ENCODE data around the gene DTNA. TPM values are rescaled to one million over a fixed set of nuclear protein-coding genes. Genes with fewer than 3 reads are reported as not detected.
"Not testable (repeated sequence)": the region's sequence is repeated elsewhere in the genome, so short reads cannot be mapped to it uniquely, and the experiment has no call there.

DTNA gene
- total RNA-seq, 4 donors from 2014 or later = 6.7 to 30.5 (median 9.5) TPM

DNA sequence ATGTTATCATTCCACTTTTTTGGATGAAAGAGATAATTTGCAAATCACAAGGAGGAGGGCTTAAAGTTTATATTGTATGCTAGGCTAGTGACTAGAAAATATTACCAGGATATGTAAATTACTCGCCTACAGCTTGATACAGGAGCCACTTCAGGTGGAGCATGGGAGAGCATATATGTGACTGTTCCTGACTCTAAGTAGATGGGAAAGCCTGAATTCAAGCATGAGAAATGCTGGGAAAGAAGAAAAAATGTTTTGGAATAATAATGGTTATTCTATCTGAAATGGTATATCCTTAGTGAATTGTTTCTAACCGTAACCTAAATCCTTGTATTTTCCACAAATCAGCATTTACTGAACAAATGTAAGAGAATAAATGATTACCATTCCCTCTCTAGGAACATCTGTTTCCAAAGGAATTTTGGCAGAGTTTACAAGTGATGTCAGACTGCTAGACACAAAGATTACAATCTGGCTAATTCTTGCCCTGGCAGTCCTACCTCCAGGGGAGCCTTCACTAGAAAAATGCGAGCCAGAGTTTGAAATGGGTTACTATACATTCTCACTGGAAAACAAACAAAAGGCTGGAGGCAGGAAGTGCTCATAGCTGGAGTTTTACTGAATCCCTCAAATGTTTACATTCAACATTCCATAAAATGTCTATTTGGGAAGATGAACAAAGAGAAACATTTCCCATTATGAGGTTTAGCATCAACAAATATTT, 201.7 kb downstream of the DTNA start:
- H3K4me1 ChIP-seq = peaks cover 0 to 7% (median 0%) of the 10 kb centered on the region in 4 donors
- DNase-seq = no peak
- H3K36me3 ChIP-seq = no peaks in the 10 kb centered on the region
- H3K27ac ChIP-seq = no peak overlapping the region
- no peaks in the 10 kb centered on the region for H3K9me3 ChIP-seq
- TF ChIP-seq, protein P1, sequence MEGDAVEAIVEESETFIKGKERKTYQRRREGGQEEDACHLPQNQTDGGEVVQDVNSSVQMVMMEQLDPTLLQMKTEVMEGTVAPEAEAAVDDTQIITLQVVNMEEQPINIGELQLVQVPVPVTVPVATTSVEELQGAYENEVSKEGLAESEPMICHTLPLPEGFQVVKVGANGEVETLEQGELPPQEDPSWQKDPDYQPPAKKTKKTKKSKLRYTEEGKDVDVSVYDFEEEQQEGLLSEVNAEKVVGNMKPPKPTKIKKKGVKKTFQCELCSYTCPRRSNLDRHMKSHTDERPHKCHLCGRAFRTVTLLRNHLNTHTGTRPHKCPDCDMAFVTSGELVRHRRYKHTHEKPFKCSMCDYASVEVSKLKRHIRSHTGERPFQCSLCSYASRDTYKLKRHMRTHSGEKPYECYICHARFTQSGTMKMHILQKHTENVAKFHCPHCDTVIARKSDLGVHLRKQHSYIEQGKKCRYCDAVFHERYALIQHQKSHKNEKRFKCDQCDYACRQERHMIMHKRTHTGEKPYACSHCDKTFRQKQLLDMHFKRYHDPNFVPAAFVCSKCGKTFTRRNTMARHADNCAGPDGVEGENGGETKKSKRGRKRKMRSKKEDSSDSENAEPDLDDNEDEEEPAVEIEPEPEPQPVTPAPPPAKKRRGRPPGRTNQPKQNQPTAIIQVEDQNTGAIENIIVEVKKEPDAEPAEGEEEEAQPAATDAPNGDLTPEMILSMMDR (IDR thresholded peaks at IDR 0.05) = no peak
- no peak for TF ChIP-seq POLR2A (IDR thresholded peaks at IDR 0.05)
- H3K4me3 ChIP-seq = no peak overlapping the region
- H3K27me3 ChIP-seq = no peaks in the 10 kb centered on the region

DNA sequence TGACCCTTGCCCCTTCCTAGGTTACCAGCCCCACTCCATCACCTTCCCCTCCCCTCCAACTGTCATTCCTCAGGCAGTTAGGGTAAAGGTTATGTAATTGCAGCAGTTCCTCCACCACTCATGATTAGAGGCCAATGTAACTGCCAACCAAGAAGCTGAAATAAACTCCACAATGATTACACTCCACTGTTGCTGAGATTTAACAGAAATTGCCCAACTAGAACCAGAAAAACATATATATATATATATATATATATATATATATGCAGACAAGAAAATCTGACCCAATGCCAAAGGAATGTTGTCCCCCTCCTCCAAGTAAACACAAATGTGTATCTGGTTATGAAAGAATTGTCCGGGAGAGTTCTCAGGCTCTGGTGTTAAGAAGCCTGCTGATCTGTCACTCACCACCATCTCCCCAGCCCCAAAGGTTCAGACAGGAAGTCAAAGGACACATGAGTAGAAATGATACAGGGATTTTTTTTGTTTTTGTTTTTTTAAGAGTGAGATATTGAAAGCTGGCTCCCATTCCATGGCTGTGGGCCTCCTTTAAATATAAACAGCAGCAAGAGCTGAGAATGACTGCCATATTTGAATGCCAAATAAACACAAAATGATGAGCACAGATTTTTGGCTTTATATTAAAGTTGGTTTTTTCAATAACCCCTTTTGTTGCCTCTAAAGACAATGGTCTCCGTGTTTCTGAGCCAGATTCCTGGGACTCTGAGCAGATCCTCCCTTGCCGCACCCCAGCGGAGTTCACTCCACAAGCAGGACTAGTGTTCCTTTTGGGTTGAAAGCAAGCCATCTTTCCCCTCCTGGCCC, 204.0 kb downstream of the DTNA start:
- H3K4me1 ChIP-seq = peaks cover 0 to 7% (median 0%) of the 10 kb centered on the region in 4 donors
- DNase-seq = peak in 1 of 3 donors; percentile 57
- TF ChIP-seq, protein P1 (IDR thresholded peaks at IDR 0.05) = no peak
- TF ChIP-seq POLR2A (IDR thresholded peaks at IDR 0.05) = no peak
- H3K4me3 ChIP-seq = no peak overlapping the region
- H3K36me3 ChIP-seq = no peaks in the 10 kb centered on the region
- H3K9me3 ChIP-seq = no peaks in the 10 kb centered on the region
- no peaks in the 10 kb centered on the region for H3K27me3 ChIP-seq
- H3K27ac ChIP-seq = peak overlapping the region in 2 of 4 donors; percentile 24 to 51

DNA sequence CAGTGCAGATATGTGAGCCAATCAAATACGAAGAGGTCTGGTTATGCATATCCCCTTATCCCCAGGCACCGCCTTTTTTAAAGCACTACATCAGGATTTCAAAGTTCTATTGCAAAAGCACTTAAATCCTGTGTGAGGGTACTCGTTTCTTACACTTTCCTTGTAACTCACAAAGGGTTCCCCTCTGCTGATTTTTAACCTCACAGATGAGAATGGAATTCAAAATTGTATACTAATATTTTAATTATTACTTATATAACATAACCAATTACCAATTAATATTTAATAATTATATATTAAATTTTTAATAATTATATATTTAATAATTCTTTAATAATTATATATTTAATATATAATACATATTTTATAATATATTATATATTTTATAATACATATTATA, 204.9 kb downstream of the DTNA start:
- H3K27me3 ChIP-seq = no peaks in the 10 kb centered on the region
- DNase-seq = no peak
- peaks cover 0 to 7% (median 0%) of the 10 kb centered on the region in 4 donors for H3K4me1 ChIP-seq
- TF ChIP-seq, protein P1 (IDR thresholded peaks at IDR 0.05) = no peak
- TF ChIP-seq POLR2A (IDR thresholded peaks at IDR 0.05) = no peak
- no peaks in the 10 kb centered on the region for H3K36me3 ChIP-seq
- H3K9me3 ChIP-seq = no peaks in the 10 kb centered on the region
- H3K4me3 ChIP-seq = no peak overlapping the region
- peak overlapping the region in 1 of 4 donors; percentile 51 for H3K27ac ChIP-seq

DNA sequence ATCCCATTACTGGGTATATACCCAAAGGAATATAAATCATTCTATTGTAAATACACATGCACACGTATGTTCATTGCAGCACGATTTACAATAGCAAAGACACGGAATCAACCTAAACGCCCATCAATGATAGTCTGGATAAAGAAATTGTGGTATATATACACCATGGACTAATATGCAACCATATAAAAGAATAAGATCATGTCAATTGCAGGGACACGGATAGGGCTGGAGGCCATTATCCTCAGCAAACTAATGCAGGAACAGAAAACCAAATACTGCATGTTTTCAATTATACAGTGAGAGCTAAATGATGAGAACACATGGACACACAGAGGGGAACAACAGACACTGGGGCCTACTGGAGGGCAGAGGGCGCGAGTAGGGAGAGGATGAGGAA, 206.4 kb downstream of the DTNA start:
- DNase-seq, H3K27me3 ChIP-seq, H3K27ac ChIP-seq, H3K36me3 ChIP-seq, H3K4me1 ChIP-seq, H3K9me3 ChIP-seq, H3K4me3 ChIP-seq: not testable (repeated sequence)

DNA sequence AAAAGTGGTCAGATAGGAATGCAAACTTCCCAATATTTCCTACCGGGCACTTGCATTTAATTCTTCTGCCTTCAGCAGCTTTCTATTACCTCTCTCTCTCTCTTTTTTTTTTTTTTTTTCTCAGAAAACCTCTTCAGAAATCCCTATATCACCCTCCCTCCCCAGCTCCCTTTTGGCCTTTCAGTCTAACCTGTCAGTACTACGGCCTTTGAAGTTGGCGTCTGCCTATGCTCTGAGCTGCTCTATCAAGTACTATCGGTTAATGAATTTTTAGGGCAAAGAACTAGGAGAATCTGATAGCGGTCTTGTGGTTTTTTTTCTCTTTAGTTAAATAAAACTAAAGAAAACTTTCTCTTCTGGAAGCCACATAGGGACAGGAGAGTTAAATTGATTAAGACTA, 208.8 kb downstream of the DTNA start:
- Histone ChIP-seq H3K4me1 (peaks cover 0 to 7% (median 0%) of the 10 kb centered on the region in 4 donors), H3K27ac (no peak overlapping the region), H3K27me3 (no peaks in the 10 kb centered on the region), H3K36me3 (no peaks in the 10 kb centered on the region), H3K4me3 (no peak overlapping the region), H3K9me3 (no peaks in the 10 kb centered on the region)
- TF ChIP-seq POLR2A (IDR thresholded peaks at IDR 0.05) = no peak
- no peak for DNase-seq

DNA sequence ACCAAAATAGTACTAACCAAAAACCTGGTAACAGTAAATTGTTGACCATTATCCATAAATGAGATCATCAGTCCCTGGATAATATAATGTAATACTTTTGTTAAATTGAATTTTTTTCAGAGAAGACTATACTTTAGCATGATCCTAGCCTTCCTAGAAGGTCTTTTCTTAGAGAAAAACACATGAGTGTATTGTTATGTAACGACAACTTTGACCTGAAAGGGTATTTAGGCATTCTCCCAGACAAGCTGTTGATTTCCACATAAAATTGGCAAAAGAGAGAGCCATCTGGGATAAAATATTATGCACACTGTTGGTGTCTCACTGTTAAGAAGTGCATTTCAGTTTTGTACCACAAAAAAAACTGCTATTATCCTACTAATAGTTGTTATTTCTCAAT, 211.1 kb downstream of the DTNA start:
- TF ChIP-seq, protein P1 (IDR thresholded peaks at IDR 0.05) = no peak
- no peak for TF ChIP-seq POLR2A (IDR thresholded peaks at IDR 0.05)
- Histone ChIP-seq H3K4me1 (no peaks in the 10 kb centered on the region), H3K9me3 (no peaks in the 10 kb centered on the region), H3K27ac (no peak overlapping the region), H3K4me3 (no peak overlapping the region), H3K36me3 (no peaks in the 10 kb centered on the region), H3K27me3 (no peaks in the 10 kb centered on the region)
- DNase-seq = no peak

Data from Peyer's patch (tissue), 4 donors.